GM12874 (cell line): ENCODE results near the gene NDRG3.
A peak's percentile ranks its signal among the peaks of the same experiment; 100 is the strongest.

ENCODE experiments used
- CTCF ChIP-seq: IDR thresholded peaks from 2 replicates; pipeline ENCODE4 v1.5.1; 2011; ENCODE audit warnings: low read depth, mild to moderate bottlenecking, control low read depth, low read length, moderate library complexity; ENCODE audit not compliant: insufficient read depth

The NDRG3 gene

DNA sequence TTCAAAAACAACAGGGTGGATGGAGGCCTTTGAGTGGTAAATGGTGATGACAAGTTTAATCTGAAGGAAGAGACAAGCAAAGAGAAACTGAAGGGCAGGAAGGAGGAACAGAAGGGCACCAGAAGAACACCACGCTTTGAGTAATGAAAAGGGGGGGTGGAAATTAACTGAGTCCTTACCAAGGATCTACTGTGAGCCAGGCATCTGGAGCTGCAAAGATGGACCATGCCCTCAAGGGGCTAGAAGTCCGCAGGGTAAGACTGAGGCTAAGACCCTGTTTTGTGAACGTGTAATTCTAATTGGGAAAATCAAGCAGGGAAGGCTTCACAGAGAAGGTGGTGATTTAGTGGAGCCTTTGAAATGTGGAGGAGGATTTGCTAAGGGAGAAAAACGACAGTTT is 1.6 kb downstream of the NDRG3 start:
- no peak for TF ChIP-seq CTCF

- no peak for TF ChIP-seq CTCF
Measured at GRCh38 chr20:36742558-36742957, 3.3 kb downstream of the NDRG3 start.

- no peak for TF ChIP-seq CTCF
Measured at GRCh38 chr20:36741072-36741471, 4.8 kb downstream of the NDRG3 start.

- TF ChIP-seq CTCF = no peak
Measured at GRCh38 chr20:36737183-36737499, 8.7 kb downstream of the NDRG3 start.

DNA sequence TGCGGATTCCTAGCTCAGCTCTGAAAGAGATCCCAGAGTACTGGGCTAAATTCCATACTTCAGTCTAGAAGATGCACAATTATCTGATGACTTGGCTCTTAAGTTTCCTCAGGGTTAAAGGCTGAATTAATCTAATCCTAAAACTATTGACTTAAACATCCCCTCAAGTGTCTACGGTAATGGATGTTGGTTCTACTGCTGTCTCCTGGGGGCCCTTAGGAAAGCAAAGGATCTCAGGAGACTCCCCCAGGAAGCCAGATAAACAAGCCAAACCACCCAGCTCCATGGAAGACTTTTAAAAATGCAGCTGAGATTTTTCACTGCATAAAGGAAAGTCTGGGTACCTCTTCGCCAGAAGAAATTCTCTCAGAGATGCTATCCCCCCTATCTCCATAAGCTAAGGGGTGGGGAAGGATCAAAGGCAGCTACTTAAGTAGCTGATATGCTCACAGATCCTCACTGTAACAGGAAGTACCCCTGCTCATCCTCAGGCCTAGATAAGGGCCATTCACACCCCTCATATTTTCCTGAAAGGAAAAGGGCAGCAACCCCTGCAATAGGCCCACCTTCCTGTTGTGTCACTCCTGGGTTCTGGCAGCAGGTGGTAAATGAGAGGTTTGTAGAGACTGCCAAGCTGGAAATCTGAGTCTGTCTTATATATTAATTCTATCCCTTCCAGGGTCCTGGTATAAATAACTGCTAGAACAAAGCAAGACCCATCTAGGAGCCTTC is 9.3 kb downstream of the NDRG3 start:
- TF ChIP-seq CTCF = no peak

DNA sequence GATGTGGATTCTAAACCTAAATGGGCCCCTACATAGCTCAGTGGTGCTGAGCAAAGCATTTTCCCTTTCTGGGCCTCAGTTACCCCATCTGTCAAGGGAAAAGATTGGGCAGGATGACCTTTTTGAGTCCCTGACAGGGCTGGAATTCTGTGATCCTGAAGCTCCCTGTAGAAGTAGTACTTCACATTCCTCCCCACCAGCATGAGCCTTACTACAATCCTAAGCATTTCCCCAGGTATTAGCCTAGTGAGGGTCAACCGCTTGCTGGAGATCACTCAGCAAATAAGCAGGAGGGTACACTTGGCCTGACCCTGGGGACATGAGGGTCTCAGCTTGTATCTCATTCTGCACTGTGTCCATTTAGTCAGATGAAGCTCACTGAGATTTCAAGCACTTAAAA is 13.4 kb downstream of the NDRG3 start:
- TF ChIP-seq CTCF = no peak

DNA sequence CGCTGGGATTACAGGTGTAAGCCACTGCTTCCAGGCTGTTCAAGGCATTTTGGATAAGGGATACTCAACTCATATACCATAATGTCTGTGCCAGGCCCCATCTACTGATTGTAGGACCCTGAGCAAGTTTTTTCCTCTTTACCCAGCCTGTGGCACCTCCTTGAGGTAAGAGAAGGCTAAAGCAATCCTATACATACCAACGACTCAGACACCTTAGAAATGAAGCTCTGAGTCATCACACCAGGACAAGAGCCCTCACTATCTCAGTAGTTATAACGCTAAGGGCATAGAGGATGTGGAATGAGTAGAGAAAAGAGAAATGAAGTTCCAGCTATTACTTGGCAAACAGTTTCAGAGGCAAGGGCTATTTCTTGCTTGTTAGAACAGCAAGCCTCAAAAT is 16.9 kb downstream of the NDRG3 start:
- 0 out of 2 replicates have a peak, but pooled peaks have one; percentile 11 for TF ChIP-seq CTCF
